HEK293T (cell line): Measurements from ENCODE around the gene COQ3.

Source experiments
- CTCF ChIA-PET: fragments of 350-600 bp; formaldehyde crosslinking; extraction: SDS; loops from one replicate; lab custom pipeline; 2021; ENCODE audit warnings: antibody characterized with exemption, inconsistent platforms; lab: Yijun Ruan, JAX
- POLR2A ChIA-PET: fragments of 350-600 bp; formaldehyde crosslinking; extraction: SDS; loops from one replicate; lab custom pipeline; 2020; ENCODE audit warnings: antibody characterized with exemption, inconsistent platforms; lab: Yijun Ruan, JAX
- DNase-seq: peaks from one replicate; pipeline ENCODE4 v3.0.0; 2012; ENCODE audit warnings: mixed read lengths; ENCODE audit errors: extremely low spot score
- ARNT ChIP-seq: fragments of 450-650 bp; IDR thresholded peaks from 2 replicates; pipeline ENCODE4 v1.6.1; 2017; ENCODE audit warnings: mild to moderate bottlenecking
- BHLHE40 ChIP-seq: fragments of 450-650 bp; IDR thresholded peaks from 2 replicates; pipeline ENCODE4 v1.6.1; 2016; ENCODE audit warnings: mild to moderate bottlenecking, moderate library complexity, borderline replicate concordance
- CTBP1 ChIP-seq: fragments of 450-650 bp; IDR thresholded peaks from 2 replicates; pipeline ENCODE4 v1.6.1; 2016; ENCODE audit warnings: borderline replicate concordance
- ELF4 ChIP-seq: fragments of 450-650 bp; IDR thresholded peaks from 2 replicates; pipeline ENCODE4 v1.6.1; 2017; ENCODE audit warnings: antibody characterized with exemption
- FOXA1 ChIP-seq: fragments of 450-650 bp; IDR thresholded peaks from 2 replicates; pipeline ENCODE4 v1.6.1; 2016; ENCODE audit warnings: mild to moderate bottlenecking
- FOXK2 ChIP-seq: fragments of 450-650 bp; IDR thresholded peaks from 2 replicates; pipeline ENCODE4 v1.6.1; 2016; ENCODE audit warnings: mild to moderate bottlenecking
- FOXM1 ChIP-seq: fragments of 450-650 bp; IDR thresholded peaks from 2 replicates; pipeline ENCODE4 v1.6.1; 2017; ENCODE audit warnings: mild to moderate bottlenecking, borderline replicate concordance
- HDGF ChIP-seq: fragments of 450-650 bp; IDR thresholded peaks from 2 replicates; pipeline ENCODE4 v1.6.1; 2017; ENCODE audit warnings: antibody characterized with exemption, borderline replicate concordance
- L3MBTL2 ChIP-seq: fragments of 450-650 bp; conservative IDR thresholded peaks from 2 replicates; pipeline ENCODE4 v1.6.1; 2016; ENCODE audit warnings: mild to moderate bottlenecking
- LEF1 ChIP-seq: fragments of 450-650 bp; IDR thresholded peaks from 2 replicates; pipeline ENCODE4 v1.6.1; 2017; ENCODE audit warnings: mild to moderate bottlenecking, borderline replicate concordance
- NFRKB ChIP-seq: fragments of 450-650 bp; IDR thresholded peaks from 2 replicates; pipeline ENCODE4 v1.6.1; 2016; ENCODE audit warnings: mild to moderate bottlenecking, moderate library complexity
- PKNOX1 ChIP-seq: fragments of 450-650 bp; IDR thresholded peaks from 2 replicates; pipeline ENCODE4 v1.6.1; 2016
- SP1 ChIP-seq: fragments of 450-650 bp; IDR thresholded peaks from 2 replicates; pipeline ENCODE4 v1.6.1; 2017
- SUZ12 ChIP-seq: fragments of 450-650 bp; IDR thresholded peaks from 2 replicates; pipeline ENCODE4 v1.6.1; 2016; ENCODE audit warnings: mild to moderate bottlenecking
- TARDBP ChIP-seq: fragments of 450-650 bp; IDR thresholded peaks from 2 replicates; pipeline ENCODE4 v1.6.1; 2016
- ZNF384 ChIP-seq: fragments of 450-650 bp; IDR thresholded peaks from 2 replicates; pipeline ENCODE4 v1.6.1; 2016

COQ3 gene

GRCh38 chr6:99426451-99426757 lies 32.4 kb upstream of the COQ3 start:
- POLR2A ChIA-PET: interaction anchor here (0.8 to 5.0 kb wide), 5 partner anchors 32 to 142 kb away, joined by 3 to 66 read pairs (median 11); partner anchors contain the start of genes CCNC, COQ3 and FAXC
- no peak for TF ChIP-seq NFRKB
- no peak for TF ChIP-seq ELF4
- no peak for TF ChIP-seq HDGF
- no peak for TF ChIP-seq LEF1
- TF ChIP-seq PKNOX1: no peak
- TF ChIP-seq L3MBTL2: no peak
- no peak for TF ChIP-seq CTBP1
- TF ChIP-seq FOXA1: no peak
- TF ChIP-seq TARDBP: no peak
- TF ChIP-seq ARNT: no peak
- TF ChIP-seq SP1: no peak
- TF ChIP-seq FOXM1: no peak
- CTCF ChIA-PET: interaction anchor here (0.7 to 1.7 kb wide), 5 partner anchors 8 to 96 kb away, joined by 3 to 9 read pairs (median 4); partner anchors contain the start of gene COQ3
- no peak for DNase-seq

- ChIA-PET CTCF (interaction anchor here (0.7 to 1.7 kb wide), 5 partner anchors 8 to 95 kb away, joined by 3 to 9 read pairs (median 4); partner anchors contain the start of gene COQ3), POLR2A (interaction anchor here (0.6 to 5.0 kb wide), 18 partner anchors 9 to 143 kb away, joined by 3 to 66 read pairs (median 4); partner anchors contain the start of genes CCNC, COQ3 and FAXC)
- TF ChIP-seq FOXM1: no peak
- no peak for TF ChIP-seq FOXK2
- TF ChIP-seq FOXA1: no peak
- no peak for TF ChIP-seq LEF1
- no peak for TF ChIP-seq NFRKB
- TF ChIP-seq L3MBTL2: peak; percentile 51
- TF ChIP-seq TARDBP: no peak
- no peak for TF ChIP-seq BHLHE40
- TF ChIP-seq SUZ12: no peak
- no peak for TF ChIP-seq CTBP1
- peak; percentile 23; the same call in 1 of the 2 replicates for TF ChIP-seq PKNOX1
- no peak for TF ChIP-seq HDGF
- no peak for TF ChIP-seq ZNF384
- TF ChIP-seq ARNT: no peak
- TF ChIP-seq SP1: no peak
- 0 out of 2 replicates have a peak, but pooled peaks have one; percentile 18 for TF ChIP-seq ELF4
- DNase-seq: peak; percentile 65
These were observed 31.9 kb upstream of the COQ3 start for GRCh38 chr6:99425647-99426450.

DNA sequence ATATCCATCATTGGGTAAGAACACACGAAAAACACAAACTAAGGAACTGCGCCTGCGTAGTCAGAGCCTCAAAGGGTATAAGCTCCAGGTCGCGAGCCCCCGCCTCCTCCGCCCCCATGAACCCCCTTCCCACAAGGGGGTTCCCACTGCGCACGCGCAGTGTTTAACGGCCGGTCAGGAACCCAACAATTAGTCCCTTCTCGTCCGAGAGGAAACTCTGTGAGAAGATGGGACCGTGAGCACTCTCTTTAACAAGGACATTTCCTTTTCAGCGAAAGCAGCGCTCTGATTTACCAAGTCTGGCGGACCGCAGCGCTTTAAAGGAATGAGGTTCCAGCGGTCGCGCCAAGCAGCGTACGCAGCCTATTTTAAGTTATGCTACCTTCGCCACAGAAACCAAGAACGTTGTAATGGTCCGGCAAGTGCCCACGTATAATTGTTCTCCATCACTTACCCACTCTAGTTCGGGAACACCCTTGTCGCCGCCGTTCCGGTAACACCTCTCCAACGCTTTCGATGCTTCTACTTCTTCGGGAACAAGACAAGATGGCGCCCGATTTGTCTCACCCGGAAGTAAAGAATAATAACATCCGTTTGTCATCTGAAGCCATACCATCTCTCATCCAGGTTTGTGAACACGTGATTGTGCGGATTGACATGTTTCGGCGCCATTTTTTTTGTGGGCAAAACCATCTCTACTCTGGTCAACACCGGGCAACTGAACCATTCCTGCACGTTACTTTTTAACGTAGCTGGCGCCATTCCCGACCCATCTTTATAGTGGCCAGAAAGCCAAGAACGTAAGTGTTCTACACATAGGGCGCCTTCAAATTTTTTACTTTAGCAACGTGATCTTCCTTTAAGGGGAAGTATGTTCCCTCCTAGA lies 31.0 kb upstream of the COQ3 start, which contains the start of gene PNISR:
Gene PNISR, minus strand, starts transcription at position 548 of the 886 bp plus-strand sequence. CDS start 10,649 bp downstream, outside the sequence.
- peak; percentile 86 for TF ChIP-seq L3MBTL2
- no peak for TF ChIP-seq FOXM1
- no peak for TF ChIP-seq CTBP1
- no peak for TF ChIP-seq BHLHE40
- TF ChIP-seq ARNT: no peak
- peak; percentile 57; the same call in 1 of the 2 replicates for TF ChIP-seq FOXK2
- no peak for TF ChIP-seq SP1
- no peak for TF ChIP-seq TARDBP
- no peak for TF ChIP-seq SUZ12
- no peak for TF ChIP-seq FOXA1
- peak; percentile 96 for TF ChIP-seq PKNOX1
- TF ChIP-seq NFRKB: peak; percentile 94
- TF ChIP-seq LEF1: no peak
- peak; percentile 58 for TF ChIP-seq ELF4
- no peak for TF ChIP-seq HDGF

DNA sequence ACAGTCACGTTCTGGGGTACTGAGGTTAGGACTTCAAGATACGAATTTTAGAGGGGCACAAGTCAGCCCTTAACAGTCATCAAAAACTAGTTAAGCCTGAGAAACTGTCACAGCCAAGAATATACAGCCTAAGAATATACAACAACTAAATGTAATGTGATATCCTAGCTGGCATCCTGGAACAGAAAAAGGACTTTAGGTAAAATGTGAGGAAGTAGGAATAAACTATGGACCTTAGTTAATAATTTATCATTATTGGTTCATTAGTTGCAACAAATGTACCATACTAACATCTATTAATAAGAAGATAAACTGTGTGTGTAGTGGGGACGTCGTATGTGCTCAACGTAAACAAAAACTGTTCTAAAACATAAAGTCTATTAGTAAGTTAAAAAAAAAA lies 30.0 kb upstream of the COQ3 start:
- no peak for DNase-seq
- ChIA-PET CTCF (interaction anchor here (0.6 kb wide), 1 partner anchor 8 kb away, joined by 3 read pairs; no protein-coding TSS in a partner anchor), POLR2A (interaction anchor here (0.6 to 5.0 kb wide), 12 partner anchors 12 to 144 kb away, joined by 3 to 66 read pairs (median 6); partner anchors contain the start of genes CCNC, COQ3 and FAXC)
- TF ChIP-seq TARDBP (no peak), PKNOX1 (no peak), FOXK2 (no peak), ZNF384 (no peak), L3MBTL2 (no peak)

More for the DNA sequence above, 31.0 kb upstream of the COQ3 start, which contains the start of gene PNISR:
- DNase-seq: peak; percentile 85
- ChIA-PET CTCF (interaction anchor here (0.7 to 1.7 kb wide), 3 partner anchors 9 to 134 kb away, joined by 3 to 9 read pairs (median 3); no protein-coding TSS in a partner anchor), POLR2A (interaction anchor here (0.6 to 5.0 kb wide), 22 partner anchors 8 to 143 kb away, joined by 3 to 66 read pairs (median 4); partner anchors contain the start of genes CCNC, COQ3 and FAXC)
